ENCODE data around the gene RFXANK. TPM values are rescaled to one million over a fixed set of nuclear protein-coding genes. Genes with fewer than 3 reads are reported as not detected.

Gene RFXANK
- total RNA-seq, 1 donor from 2014 or later, result 20.2 TPM

GRCh38 chr19:19205416-19206410 is 13.7 kb downstream of the RFXANK start:
- no peak for TF ChIP-seq CTCF (IDR thresholded peaks at IDR 0.05)
- H3K36me3 ChIP-seq, result peaks cover 0 to 2% of the 10 kb centered on the region in 2 donors
- no peak for DNase-seq (ENCODE audit: low spot score in 2 of 2)
- H3K9me3 ChIP-seq, result no peaks in the 10 kb centered on the region
- H3K27me3 ChIP-seq, result no peaks in the 10 kb centered on the region
- H3K4me3 ChIP-seq, result no peak overlapping the region
- H3K4me1 ChIP-seq, result peaks cover 0 to 5% of the 10 kb centered on the region in 2 donors
- no peak overlapping the region for H3K27ac ChIP-seq
- intact Hi-C loops (cut with DNase I), result no loop called here

- DNase-seq (ENCODE audit: low spot score in 2 of 2), result no peak
- intact Hi-C loops (cut with DNase I), result no loop called here
- Histone ChIP-seq H3K36me3 (no peaks in the 10 kb centered on the region), H3K27me3 (no peaks in the 10 kb centered on the region), H3K9me3 (no peaks in the 10 kb centered on the region), H3K4me3 (no peak overlapping the region), H3K27ac (no peak overlapping the region), H3K4me1 (peaks cover 0 to 5% of the 10 kb centered on the region in 2 donors)
- TF ChIP-seq CTCF (IDR thresholded peaks at IDR 0.05), result no peak
These were observed 14.9 kb downstream of the RFXANK start for GRCh38 chr19:19206938-19207337.

GRCh38 chr19:19207637-19208572 is 15.8 kb downstream of the RFXANK start:
- H3K36me3 ChIP-seq, result no peaks in the 10 kb centered on the region
- no peak for TF ChIP-seq CTCF (IDR thresholded peaks at IDR 0.05)

GRCh38 chr19:19209372-19209771 is 17.3 kb downstream of the RFXANK start:
- intact Hi-C loops (cut with DNase I), result no loop called here
- Histone ChIP-seq H3K27ac (no peak overlapping the region), H3K9me3 (no peaks in the 10 kb centered on the region), H3K36me3 (no peaks in the 10 kb centered on the region), H3K4me1 (no peaks in the 10 kb centered on the region), H3K4me3 (no peak overlapping the region), H3K27me3 (no peaks in the 10 kb centered on the region)
- DNase-seq (ENCODE audit: low spot score in 2 of 2), result no peak
- TF ChIP-seq CTCF (IDR thresholded peaks at IDR 0.05), result no peak

More at GRCh38 chr19:19207637-19208572, 15.8 kb downstream of the RFXANK start:
- Histone ChIP-seq H3K9me3 (no peaks in the 10 kb centered on the region), H3K27me3 (no peaks in the 10 kb centered on the region), H3K4me1 (no peaks in the 10 kb centered on the region), H3K27ac (no peak overlapping the region), H3K4me3 (no peak overlapping the region)
- intact Hi-C loops (cut with DNase I), result no loop called here
- DNase-seq (ENCODE audit: low spot score in 2 of 2), result no peak

- no peak within 1 kb of the TSS for H3K27ac ChIP-seq
- no peaks in the 10 kb centered on the region for H3K9me3 ChIP-seq
- DNase-seq (ENCODE audit: low spot score in 2 of 2), result no peak
- no peaks in the 10 kb centered on the region for H3K36me3 ChIP-seq
- no peak within 1 kb of the TSS for H3K4me3 ChIP-seq
- intact Hi-C loops (cut with DNase I), result no loop called here
- H3K4me1 ChIP-seq, result no peaks in the 10 kb centered on the region
- no peak for TF ChIP-seq CTCF (IDR thresholded peaks at IDR 0.05)
- H3K27me3 ChIP-seq, result peaks cover 3% of the 10 kb centered on the region
These were observed 19.7 kb downstream of the RFXANK start, which contains the start of gene NCAN for GRCh38 chr19:19211499-19212420. TSS of gene NCAN (plus strand) at chr19:19211958. CDS start at chr19:19216954, 4,996 bp downstream.
